Measurements from ENCODE around the gene PRDX6.

GRCh38 chr1:173529106-173529505, 52.0 kb downstream of the PRDX6 start:
- no peak for TF ChIP-seq TAF1 (IDR thresholded peaks at IDR 0.05; ENCODE audit: borderline replicate concordance, insufficient read depth, low read length)
- TF ChIP-seq POLR2AphosphoS5 (IDR thresholded peaks at IDR 0.05; ENCODE audit: low read depth, low read length), result no peak
- no peak for TF ChIP-seq REST (IDR thresholded peaks at IDR 0.05; ENCODE audit: insufficient read depth in 1 of 2, low read depth in 2 of 2, low read length in 2 of 2)
- TF ChIP-seq SIN3A (IDR thresholded peaks at IDR 0.05; ENCODE audit: borderline replicate concordance, insufficient read depth, low read length), result no peak
